GM18505 (cell line): ENCODE data around the gene VASH2.
"Not testable (repeated sequence)": the region's sequence is repeated elsewhere in the genome, so short reads cannot be mapped to it uniquely, and the experiment has no call there.

ENCODE experiments used
- ATAC-seq: cut with Tn5 transposase; IDR thresholded peaks from one replicate; pipeline ENCODE4 v1.9.1; 2021; ENCODE audit not compliant: unreplicated experiment
- POLR2A ChIP-seq: IDR thresholded peaks from 4 replicates; pipeline ENCODE4 v1.6.1; 2011; ENCODE audit warnings: borderline replicate concordance; ENCODE audit not compliant: insufficient read depth, insufficient read length; ENCODE audit errors: extremely low read depth

Gene VASH2

GRCh38 chr1:212957546-212957945 is 7.2 kb downstream of the VASH2 start:
- no peak for ATAC-seq
- no peak for TF ChIP-seq POLR2A

- TF ChIP-seq POLR2A, result no peak
- no peak for ATAC-seq
Measured at GRCh38 chr1:212958175-212958574, 7.8 kb downstream of the VASH2 start.

DNA sequence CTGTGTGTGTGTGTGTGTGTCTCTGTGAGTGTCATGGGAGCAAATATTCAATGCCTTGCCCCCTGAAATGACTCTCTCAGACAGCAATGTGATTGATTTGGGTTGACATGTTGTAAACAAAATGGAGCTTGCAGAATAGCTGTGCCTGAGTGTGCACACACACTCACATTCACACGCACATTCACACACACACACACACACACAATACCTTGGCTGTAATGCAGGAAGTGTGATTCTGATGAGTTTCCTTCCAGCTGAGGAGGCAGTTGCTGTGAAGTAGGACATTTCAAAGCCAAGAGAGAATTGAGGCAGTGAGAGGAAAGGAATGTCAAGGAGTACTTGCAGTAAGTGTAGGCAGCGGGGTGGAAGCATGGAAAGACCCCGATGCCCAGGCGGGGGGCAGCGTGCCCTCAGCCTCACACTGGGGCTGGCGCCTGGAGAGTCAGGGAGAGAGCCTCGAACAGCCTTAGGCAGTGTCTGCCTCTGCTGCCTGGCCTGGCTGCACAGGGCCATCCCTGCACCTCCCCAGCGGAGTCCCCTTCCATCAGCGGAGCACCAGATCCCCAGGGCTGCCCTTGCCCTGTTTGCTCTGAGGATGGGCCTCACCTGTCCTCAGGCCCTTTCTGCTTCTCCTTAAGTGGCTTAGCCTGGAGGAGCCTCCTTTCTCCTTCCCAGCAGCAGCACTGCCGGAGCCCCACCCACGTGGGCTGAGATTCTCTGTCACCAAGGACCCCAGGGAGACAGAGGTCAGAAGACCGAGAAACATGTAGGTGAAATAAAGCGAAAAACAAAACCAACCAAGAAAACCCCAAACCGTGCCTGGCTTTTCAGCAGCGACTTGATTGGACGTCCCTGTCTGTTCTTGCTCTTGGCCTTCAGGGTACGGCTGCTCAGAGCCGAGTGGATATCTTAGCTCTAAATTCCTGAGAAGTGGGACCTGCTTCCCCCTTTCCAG is 9.2 kb downstream of the VASH2 start:
- no peak for TF ChIP-seq POLR2A
- ATAC-seq, result peak; percentile 58

DNA sequence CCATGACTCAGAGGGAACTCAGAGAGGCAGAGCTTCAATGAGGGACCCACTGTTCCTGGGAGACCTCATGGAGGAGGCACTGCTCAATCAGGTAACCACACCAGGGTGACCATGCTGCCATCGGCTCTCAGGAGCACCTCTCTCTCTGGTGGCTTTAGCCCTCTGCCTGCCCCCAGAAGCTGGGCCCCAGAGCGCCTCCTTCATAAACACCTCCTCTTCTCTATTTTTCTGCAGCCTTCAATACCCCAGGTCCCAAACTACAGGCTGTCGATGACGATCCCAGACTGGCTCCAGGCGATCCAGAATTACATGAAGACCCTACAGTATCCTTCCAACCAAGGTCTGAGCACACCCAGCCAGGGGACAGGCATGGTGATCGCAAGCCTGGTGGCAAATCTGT is 10.6 kb downstream of the VASH2 start:
- TF ChIP-seq POLR2A, result no peak
- no peak for ATAC-seq

DNA sequence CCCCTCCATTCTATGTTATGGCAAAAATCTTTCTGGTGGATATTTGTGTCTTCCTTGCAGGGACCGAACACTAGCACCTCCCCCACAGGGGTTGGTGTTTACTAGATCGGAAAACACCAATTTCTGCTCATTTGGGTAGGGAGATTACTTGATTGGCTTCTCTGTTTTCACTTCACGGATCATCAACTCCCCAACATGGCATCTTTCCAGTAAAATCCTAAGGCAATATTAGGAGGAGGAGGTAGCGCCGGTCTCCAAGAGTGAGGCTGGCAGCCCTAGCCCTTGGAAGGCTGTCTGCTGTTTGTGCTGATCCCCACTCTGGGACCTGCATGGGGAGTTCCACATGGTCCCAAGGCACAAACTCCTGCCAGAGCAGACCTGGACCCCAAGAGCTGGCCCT is 12.2 kb downstream of the VASH2 start:
- no peak for TF ChIP-seq POLR2A
- ATAC-seq, result no peak

GRCh38 chr1:212964102-212964501 is 13.8 kb downstream of the VASH2 start:
- ATAC-seq, result no peak
- TF ChIP-seq POLR2A, result no peak

GRCh38 chr1:212964993-212965392 is 14.7 kb downstream of the VASH2 start:
- ATAC-seq, result not testable (repeated sequence)

GRCh38 chr1:212966616-212967015 is 16.3 kb downstream of the VASH2 start:
- ATAC-seq, result no peak
- no peak for TF ChIP-seq POLR2A

DNA sequence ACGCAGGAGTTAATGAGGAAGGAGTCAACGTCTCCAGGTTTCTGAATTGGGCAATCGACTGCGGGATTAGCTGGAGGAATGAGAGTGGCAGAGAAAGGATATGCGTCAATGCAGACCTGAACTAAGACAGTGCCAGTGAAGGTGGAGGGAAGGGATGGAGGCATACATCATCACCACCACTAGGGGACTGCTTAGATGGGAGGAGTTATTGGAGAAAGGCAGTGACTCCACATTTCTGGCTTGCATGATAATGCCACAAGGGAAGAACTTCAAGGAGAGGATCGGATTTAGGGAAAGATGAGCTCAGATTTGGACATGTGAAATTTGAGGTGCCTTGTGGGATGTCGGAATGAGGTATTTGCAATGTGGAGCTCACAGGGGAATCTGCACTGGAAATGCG is 17.5 kb downstream of the VASH2 start:
- peak; percentile 63 for ATAC-seq
- no peak for TF ChIP-seq POLR2A

GRCh38 chr1:212968368-212968863 is 18.1 kb downstream of the VASH2 start:
- TF ChIP-seq POLR2A, result no peak
- no peak for ATAC-seq

GRCh38 chr1:212970085-212970484 is 19.7 kb downstream of the VASH2 start:
- no peak for ATAC-seq

GRCh38 chr1:212971312-212971711 is 21.0 kb downstream of the VASH2 start:
- TF ChIP-seq POLR2A, result no peak
- ATAC-seq, result no peak

More at GRCh38 chr1:212970085-212970484, 19.7 kb downstream of the VASH2 start:
- no peak for TF ChIP-seq POLR2A

DNA sequence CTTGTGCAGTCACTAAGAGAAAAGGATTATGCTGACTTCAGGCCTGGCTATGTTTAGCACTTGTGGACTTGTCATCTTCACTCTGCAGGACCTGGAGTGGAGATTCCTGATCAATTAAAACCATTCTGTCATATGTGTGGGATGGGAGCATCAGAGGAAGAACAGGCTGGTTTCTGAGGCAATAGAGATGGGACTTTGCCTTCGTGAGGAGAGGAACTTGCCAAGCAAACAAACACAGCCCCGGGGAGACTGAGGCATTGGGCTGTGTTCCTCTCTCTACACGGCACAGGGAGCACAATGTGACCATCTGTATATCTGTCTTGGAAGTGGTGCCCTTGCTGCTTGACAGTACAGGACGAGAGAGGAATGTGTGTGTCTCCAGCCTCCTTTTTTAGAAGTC is 23.1 kb downstream of the VASH2 start:
- TF ChIP-seq POLR2A, result no peak
- ATAC-seq, result no peak

DNA sequence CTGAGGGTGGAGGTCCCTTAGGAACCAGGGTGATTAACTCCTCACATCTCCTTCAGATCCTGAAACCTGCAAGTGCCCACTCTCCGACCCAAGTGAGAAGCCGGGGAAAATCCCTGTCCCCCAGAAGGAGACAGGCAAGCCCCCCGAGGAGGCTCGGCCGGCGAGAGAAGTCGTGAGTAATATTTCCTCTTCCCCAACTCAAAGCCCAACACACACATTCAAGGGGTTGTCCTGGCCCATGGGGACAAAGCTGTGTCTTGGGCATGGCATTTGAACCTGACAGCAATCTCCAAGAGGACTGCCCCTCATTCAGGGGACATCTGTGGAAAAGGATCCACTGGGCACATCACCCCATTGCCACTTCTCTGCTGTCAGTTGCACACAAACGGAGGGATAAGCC is 23.6 kb downstream of the VASH2 start:
- ATAC-seq, result no peak
- TF ChIP-seq POLR2A, result no peak

GRCh38 chr1:212974711-212975110 is 24.4 kb downstream of the VASH2 start:
- ATAC-seq, result no peak
- TF ChIP-seq POLR2A, result no peak
